ENCODE measurements around the gene FGR. TPM values are rescaled to one million over a fixed set of nuclear protein-coding genes. Genes with fewer than 3 reads are reported as not detected.

FGR gene
- total RNA-seq, 1 donor: 0.36 TPM

GRCh38 chr1:27584453-27584852 lies 50.5 kb downstream of the FGR start:
- H4K20me1 ChIP-seq (ENCODE audit: insufficient read depth, low read length): peaks cover 85% of the 10 kb centered on the region
- H2AFZ ChIP-seq (ENCODE audit: low read length): no peak overlapping the region
- H3K4me1 ChIP-seq (ENCODE audit: insufficient read depth, low read length): peaks cover 33% of the 10 kb centered on the region
- peaks cover 5% of the 10 kb centered on the region for H3K36me3 ChIP-seq (ENCODE audit: insufficient read depth, low read length)
- H3K79me2 ChIP-seq (ENCODE audit: insufficient read depth, low read length): peaks cover 95% of the 10 kb centered on the region
- H3K27me3 ChIP-seq (ENCODE audit: insufficient read depth, low read length): no peaks in the 10 kb centered on the region
- H3K4me3 ChIP-seq (ENCODE audit: insufficient read depth, low read length): no peak overlapping the region
- no peaks in the 10 kb centered on the region for H3K9me3 ChIP-seq (ENCODE audit: low read depth, low read length)
- H3K27ac ChIP-seq (ENCODE audit: low read depth, low read length): no peak overlapping the region
- H3K4me2 ChIP-seq (ENCODE audit: insufficient read depth, low read length): no peak overlapping the region
- no peak for TF ChIP-seq CTCF (IDR thresholded peaks at IDR 0.05; ENCODE audit: extremely low read depth, low read depth, low read length)
- no peak for DNase-seq (ENCODE audit: insufficient read length, low spot score, missing footprints)

GRCh38 chr1:27583479-27583878 lies 51.5 kb downstream of the FGR start:
- no peak overlapping the region for H2AFZ ChIP-seq (ENCODE audit: low read length)
- peaks cover 91% of the 10 kb centered on the region for H3K79me2 ChIP-seq (ENCODE audit: insufficient read depth, low read length)
- no peak for DNase-seq (ENCODE audit: insufficient read length, low spot score, missing footprints)
- H4K20me1 ChIP-seq (ENCODE audit: insufficient read depth, low read length): peaks cover 81% of the 10 kb centered on the region
- no peak overlapping the region for H3K27ac ChIP-seq (ENCODE audit: low read depth, low read length)
- H3K9me3 ChIP-seq (ENCODE audit: low read depth, low read length): no peaks in the 10 kb centered on the region
- peaks cover 23% of the 10 kb centered on the region for H3K4me1 ChIP-seq (ENCODE audit: insufficient read depth, low read length)
- H3K4me3 ChIP-seq (ENCODE audit: insufficient read depth, low read length): no peak overlapping the region
- no peak for TF ChIP-seq CTCF (IDR thresholded peaks at IDR 0.05; ENCODE audit: extremely low read depth, low read depth, low read length)
- H3K27me3 ChIP-seq (ENCODE audit: insufficient read depth, low read length): no peaks in the 10 kb centered on the region
- no peaks in the 10 kb centered on the region for H3K36me3 ChIP-seq (ENCODE audit: insufficient read depth, low read length)
- H3K4me2 ChIP-seq (ENCODE audit: insufficient read depth, low read length): no peak overlapping the region

- H3K4me2 ChIP-seq (ENCODE audit: insufficient read depth, low read length): peak overlapping the region; percentile 40
- peaks cover 66% of the 10 kb centered on the region for H4K20me1 ChIP-seq (ENCODE audit: insufficient read depth, low read length)
- H3K4me3 ChIP-seq (ENCODE audit: insufficient read depth, low read length): no peak overlapping the region
- TF ChIP-seq CTCF (IDR thresholded peaks at IDR 0.05; ENCODE audit: extremely low read depth, low read depth, low read length): no peak
- peak overlapping the region; percentile 9 for H3K27ac ChIP-seq (ENCODE audit: low read depth, low read length)
- peaks cover 84% of the 10 kb centered on the region for H3K79me2 ChIP-seq (ENCODE audit: insufficient read depth, low read length)
- H2AFZ ChIP-seq (ENCODE audit: low read length): no peak overlapping the region
- DNase-seq (ENCODE audit: insufficient read length, low spot score, missing footprints): peak; percentile 91
- H3K9me3 ChIP-seq (ENCODE audit: low read depth, low read length): no peaks in the 10 kb centered on the region
- peaks cover 25% of the 10 kb centered on the region for H3K4me1 ChIP-seq (ENCODE audit: insufficient read depth, low read length)
- H3K27me3 ChIP-seq (ENCODE audit: insufficient read depth, low read length): no peaks in the 10 kb centered on the region
- H3K36me3 ChIP-seq (ENCODE audit: insufficient read depth, low read length): no peaks in the 10 kb centered on the region
These were observed 53.2 kb downstream of the FGR start for GRCh38 chr1:27581823-27582243.

GRCh38 chr1:27577504-27578188 lies 57.3 kb downstream of the FGR start:
- no peaks in the 10 kb centered on the region for H3K9me3 ChIP-seq (ENCODE audit: low read depth, low read length)
- no peaks in the 10 kb centered on the region for H3K36me3 ChIP-seq (ENCODE audit: insufficient read depth, low read length)
- DNase-seq (ENCODE audit: insufficient read length, low spot score, missing footprints): no peak
- peaks cover 54% of the 10 kb centered on the region for H3K4me1 ChIP-seq (ENCODE audit: insufficient read depth, low read length)
- no peaks in the 10 kb centered on the region for H3K27me3 ChIP-seq (ENCODE audit: insufficient read depth, low read length)
- peaks cover 75% of the 10 kb centered on the region for H3K79me2 ChIP-seq (ENCODE audit: insufficient read depth, low read length)
- peaks cover 61% of the 10 kb centered on the region for H4K20me1 ChIP-seq (ENCODE audit: insufficient read depth, low read length)
- no peak for TF ChIP-seq CTCF (IDR thresholded peaks at IDR 0.05; ENCODE audit: extremely low read depth, low read depth, low read length)
- no peak overlapping the region for H3K4me2 ChIP-seq (ENCODE audit: insufficient read depth, low read length)
- no peak overlapping the region for H3K4me3 ChIP-seq (ENCODE audit: insufficient read depth, low read length)
- H3K27ac ChIP-seq (ENCODE audit: low read depth, low read length): peak overlapping the region; percentile 7
- no peak overlapping the region for H2AFZ ChIP-seq (ENCODE audit: low read length)

Data from osteoblast (primary cell).